Activated CD8-positive, alpha-beta memory T cell treated with anti-CD3 and anti-CD28 coated beads for 36 hours (primary cell): Measurements from ENCODE around the gene WHAMM. TPM values are rescaled to one million over a fixed set of nuclear protein-coding genes. Genes with fewer than 3 reads are reported as not detected.
"Not testable (repeated sequence)": the region's sequence is repeated elsewhere in the genome, so short reads cannot be mapped to it uniquely, and the experiment has no call there.

Experiments used
- CTCF ChIA-PET: fragments of 350-600 bp; sonication (Branson Sonifier 250); formaldehyde crosslinking; loops from one replicate; lab custom pipeline; 2021; ENCODE audit warnings: antibody characterized with exemption; lab: Charles Lee
- POLR2A ChIA-PET: fragments of 350-600 bp; sonication (Branson Sonifier 250); formaldehyde crosslinking; loops from one replicate; lab custom pipeline; 2021; ENCODE audit warnings: antibody characterized with exemption; lab: Charles Lee
- total RNA-seq, 2 experiments: library from RNA; stranded (reverse); gene quantifications; one replicate each; pipeline ENCODE4 v1.2.3, GENCODE V29; 2021

WHAMM gene
- total RNA-seq: 1 to 10 TPM; 5.5 to 6.1 TPM

GRCh38 chr15:82809308-82810060 is at the start of gene WHAMM:
TSS of gene WHAMM (plus strand) at chr15:82809628. CDS start at chr15:82809727, 99 bp downstream.
- CTCF ChIA-PET: interaction anchor here (1.1 to 1.6 kb wide), 2 partner anchors 9 to 269 kb away, joined by 3 to 4 read pairs; partner anchors contain the start of gene RPS17
- POLR2A ChIA-PET: interaction anchor here (0.6 to 2.5 kb wide), 6 partner anchors 23 to 274 kb away, joined by 3 to 12 read pairs (median 3); partner anchors contain the start of gene RPS17

DNA sequence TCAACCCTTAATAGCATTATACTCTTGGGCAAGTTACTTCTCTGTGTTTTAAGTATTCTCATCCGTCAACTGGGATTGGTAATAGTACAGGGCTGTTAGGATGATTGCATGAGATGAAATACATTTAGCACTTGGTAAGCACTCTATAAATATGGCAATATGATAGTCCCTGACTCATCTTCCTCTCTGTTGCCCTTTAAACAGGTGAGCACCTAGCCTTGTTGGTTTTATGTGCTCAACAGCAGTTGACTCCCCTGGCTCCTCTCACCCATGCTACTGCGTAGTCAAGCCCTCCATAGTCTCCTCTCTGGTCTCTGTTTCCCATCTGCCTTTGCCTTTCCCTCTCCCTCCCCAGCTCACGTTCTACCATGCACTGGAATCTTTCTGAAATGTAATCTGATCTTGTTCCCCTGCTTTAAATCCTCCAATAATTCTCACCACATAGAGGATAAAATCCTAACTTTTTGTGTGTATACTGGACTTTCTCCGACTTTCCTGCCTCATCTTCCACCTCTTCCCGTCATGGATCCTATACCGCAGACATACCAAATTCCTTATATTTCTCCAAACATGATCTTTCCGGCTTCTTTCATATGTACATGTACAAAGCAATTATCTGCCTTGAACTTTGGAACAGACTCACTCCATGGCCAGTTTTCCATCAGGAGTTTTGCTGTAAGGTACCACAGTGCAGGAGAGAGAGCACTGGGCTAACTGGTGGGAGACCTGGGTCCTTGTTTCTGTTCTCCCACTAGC is 45.9 kb upstream of the WHAMM start:
- ChIA-PET POLR2A (no interaction called here), CTCF (no interaction called here)

GRCh38 chr15:82764117-82764490 is 45.3 kb upstream of the WHAMM start:
- POLR2A ChIA-PET: no interaction called here
- CTCF ChIA-PET: no interaction called here

GRCh38 chr15:82764740-82765139 is 44.7 kb upstream of the WHAMM start:
- CTCF ChIA-PET: interaction anchor here (1.4 kb wide), 1 partner anchor 13 kb away, joined by 4 read pairs; no protein-coding TSS in a partner anchor
- POLR2A ChIA-PET: no interaction called here

GRCh38 chr15:82766201-82766600 is 43.2 kb upstream of the WHAMM start:
- POLR2A ChIA-PET: not testable (repeated sequence)
- CTCF ChIA-PET: interaction anchor here (0.8 kb wide), 1 partner anchor 190 kb away, joined by 3 read pairs; no protein-coding TSS in a partner anchor

DNA sequence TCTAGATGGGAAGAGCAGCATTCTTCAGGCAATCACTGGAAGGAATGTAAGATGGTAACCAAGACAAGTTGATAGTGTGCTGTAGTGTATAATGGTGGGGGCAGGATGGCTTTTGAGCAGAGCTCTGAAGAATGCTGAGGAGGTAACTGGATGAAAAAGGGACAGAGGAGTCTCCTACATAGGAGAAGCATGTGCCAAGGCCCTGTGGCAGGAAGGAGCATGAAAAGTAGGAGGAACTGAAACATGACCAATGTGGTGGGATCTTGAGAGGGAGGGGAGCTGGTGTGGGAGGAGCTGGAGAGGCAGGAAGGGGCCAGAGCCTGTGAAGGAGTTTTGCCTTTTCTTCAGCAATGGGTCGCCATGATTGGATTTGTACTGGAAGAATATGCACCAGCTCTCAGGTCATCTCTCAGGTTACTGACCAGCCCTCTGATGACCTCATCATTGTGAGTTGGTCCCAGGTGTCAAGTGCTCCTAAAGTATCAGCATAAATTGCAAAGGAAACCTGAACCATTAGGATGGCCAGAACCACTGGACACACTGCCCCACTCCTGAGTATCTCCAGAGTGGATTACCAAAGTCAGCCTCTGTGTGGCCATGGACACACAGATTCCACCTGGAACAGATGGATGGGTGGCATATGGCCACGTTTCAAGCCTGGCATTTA is 42.1 kb upstream of the WHAMM start:
- POLR2A ChIA-PET: interaction anchor here (0.6 kb wide), 2 partner anchors 65 to 158 kb away, joined by 4 read pairs; no protein-coding TSS in a partner anchor
- CTCF ChIA-PET: interaction anchor here (0.8 kb wide), 1 partner anchor 189 kb away, joined by 3 read pairs; no protein-coding TSS in a partner anchor

GRCh38 chr15:82768414-82769054 is 40.9 kb upstream of the WHAMM start:
- CTCF ChIA-PET: interaction anchor here (1.0 kb wide), 1 partner anchor 11 kb away, joined by 3 read pairs; no protein-coding TSS in a partner anchor
- POLR2A ChIA-PET: interaction anchor here (0.6 kb wide), 1 partner anchor 184 kb away, joined by 3 read pairs; no protein-coding TSS in a partner anchor

DNA sequence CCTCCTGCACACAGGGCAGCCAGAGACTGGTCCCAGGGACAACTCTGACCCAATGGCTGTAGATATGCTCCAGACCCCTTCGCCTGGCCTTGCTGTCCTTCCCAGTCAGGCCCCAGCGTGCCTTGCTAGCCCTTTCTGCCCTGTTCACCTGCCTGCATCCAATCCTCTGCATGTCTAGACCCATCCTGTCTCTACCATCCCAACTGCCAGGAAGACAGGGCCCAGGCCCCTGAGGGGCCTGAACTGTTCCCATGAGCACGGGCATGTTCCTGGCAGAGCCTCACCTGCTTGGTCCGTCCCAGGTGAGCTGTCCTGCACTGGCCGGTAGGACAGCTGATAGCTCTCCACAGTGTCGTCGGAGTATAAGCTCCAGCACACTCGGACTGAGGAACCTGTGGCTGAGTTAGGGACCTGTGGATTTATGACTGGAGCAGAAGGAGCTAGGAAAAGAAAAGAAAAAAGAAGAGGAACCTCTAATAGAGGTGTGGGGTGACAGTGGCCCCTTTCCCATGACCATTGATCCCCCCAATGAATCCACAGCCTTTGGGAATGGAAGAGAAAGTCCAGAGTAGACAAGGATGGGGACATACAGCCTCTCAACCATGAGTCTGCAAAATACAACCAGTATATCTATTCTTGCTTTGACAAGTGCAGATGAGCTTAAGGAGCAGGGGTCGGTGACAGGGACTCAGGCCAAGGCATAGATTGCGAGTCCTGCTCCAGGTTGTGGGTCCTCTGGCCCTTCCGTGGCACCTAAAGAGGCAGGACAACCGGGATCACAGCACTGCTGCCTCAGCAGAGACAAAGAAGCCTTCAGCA is 37.4 kb upstream of the WHAMM start:
- ChIA-PET CTCF (no interaction called here), POLR2A (no interaction called here)

DNA sequence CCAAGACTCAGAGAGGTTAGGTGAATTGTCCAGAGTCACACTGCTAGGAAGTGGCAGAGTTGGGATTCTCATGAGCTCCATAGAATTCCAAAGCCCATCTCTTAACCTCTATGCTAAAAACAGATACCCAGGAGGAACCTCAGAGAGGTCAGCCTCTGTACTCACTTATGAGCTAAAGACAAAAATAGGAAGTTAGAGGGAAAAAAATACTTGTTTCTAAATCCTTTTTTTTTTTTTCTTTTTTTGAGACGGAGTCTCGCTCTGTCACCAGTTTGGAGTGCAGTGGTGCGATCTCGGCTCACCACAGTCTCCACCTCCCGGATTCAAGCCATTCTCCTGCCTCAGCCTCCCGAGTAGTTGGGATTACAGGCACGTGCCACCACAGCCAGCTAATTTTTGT is 34.9 kb upstream of the WHAMM start:
- ChIA-PET POLR2A (no interaction called here), CTCF (no interaction called here)

DNA sequence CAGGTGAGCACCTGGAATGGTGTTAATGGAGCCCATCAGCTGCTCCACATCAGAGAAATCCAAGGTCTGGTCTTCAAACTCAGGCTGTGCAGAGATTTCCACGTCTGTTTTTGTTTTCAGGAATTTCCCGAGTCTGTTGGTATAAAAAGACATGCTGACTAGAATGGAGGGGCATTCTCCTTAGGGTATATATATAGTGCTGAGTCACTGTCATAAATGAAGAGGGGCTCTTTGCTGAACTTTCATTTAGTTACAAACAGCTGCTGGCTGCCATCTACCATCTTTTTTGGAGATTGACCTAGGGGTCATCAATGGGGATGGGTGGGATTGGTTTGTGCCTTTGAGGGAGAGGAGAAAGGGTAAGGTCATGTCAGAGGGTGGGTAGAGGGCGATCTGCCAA is 30.7 kb upstream of the WHAMM start:
- ChIA-PET POLR2A (no interaction called here), CTCF (no interaction called here)

- ChIA-PET POLR2A (no interaction called here), CTCF (no interaction called here)
These were observed 28.1 kb upstream of the WHAMM start for GRCh38 chr15:82781349-82781748.

DNA sequence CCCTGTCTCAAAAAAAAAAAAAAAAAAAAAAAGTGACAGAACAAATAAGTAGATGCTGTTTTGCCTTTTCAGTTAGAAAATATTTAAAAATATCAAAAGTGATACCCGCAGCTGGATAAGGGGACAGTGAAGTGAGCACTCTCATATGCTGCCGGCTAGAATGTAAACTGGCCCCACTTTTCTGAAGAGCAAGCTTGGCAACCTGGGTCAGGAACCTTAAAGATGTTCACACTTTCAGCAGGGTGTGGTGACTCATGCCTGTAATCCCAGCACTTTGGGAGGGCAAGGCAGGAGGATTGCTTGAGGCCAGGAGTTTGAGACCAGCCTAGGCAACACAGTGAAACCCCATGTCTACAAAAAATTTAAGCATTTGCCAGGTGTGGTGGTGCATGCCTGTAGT is 20.9 kb upstream of the WHAMM start:
- CTCF ChIA-PET: no interaction called here
- POLR2A ChIA-PET: no interaction called here

DNA sequence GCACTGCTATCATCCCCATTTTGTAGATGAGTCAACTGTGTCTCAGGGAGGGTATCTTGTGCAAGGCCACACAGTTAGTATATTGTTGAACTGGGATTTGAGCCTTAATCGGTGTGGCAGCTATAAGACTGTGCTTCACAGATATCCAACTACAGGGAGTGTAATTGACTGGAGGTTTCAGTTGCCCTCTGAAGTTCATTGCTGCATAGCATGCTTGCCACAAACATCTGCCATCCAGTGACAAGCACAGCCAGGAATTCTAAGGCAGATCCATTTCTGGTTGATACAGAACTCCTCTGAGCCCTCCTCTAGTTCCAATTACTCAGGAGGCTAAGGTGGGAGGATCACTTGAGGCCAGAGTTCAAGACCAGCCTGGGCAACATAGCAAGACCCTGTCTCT is 19.9 kb upstream of the WHAMM start:
- CTCF ChIA-PET: no interaction called here
- POLR2A ChIA-PET: no interaction called here

DNA sequence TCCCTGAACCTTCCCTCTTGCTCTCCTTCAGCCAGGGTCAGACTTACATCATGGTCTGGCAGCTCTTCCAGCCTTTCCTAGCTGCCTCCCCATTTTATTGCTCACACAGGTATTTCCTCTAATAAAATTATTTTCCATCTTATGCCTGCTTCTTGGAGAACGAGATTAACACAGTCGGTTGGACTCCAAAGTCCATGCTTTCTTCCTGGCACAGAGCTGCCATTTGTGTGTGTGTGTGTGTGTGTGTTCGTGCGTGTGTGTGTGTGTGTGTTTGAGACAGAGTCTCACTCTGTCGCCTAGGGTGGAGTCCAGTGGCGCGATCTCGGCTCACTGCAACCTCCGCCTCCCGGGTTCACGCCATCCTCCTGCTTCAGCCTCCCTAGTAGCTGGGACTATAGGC is 19.1 kb upstream of the WHAMM start:
- POLR2A ChIA-PET: no interaction called here
- CTCF ChIA-PET: no interaction called here

DNA sequence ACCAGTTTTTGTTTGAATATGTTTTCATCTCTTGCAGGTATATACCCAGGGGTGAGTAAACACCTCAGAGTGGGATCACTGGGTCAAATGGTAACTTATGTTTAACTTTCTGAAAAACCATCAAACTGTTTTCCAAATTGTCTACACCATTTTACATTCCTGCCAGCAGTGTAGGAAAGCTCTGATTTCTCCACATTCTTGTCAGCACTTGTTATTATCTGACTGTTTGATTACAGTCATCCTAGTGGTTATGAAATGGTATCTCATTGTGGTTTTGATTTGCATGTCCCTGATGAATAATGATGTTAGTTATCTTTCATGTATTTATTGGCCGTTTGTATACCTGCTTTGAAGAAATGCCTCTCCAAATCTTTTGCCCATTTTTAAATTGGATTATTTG is 17.4 kb upstream of the WHAMM start:
- ChIA-PET CTCF (no interaction called here), POLR2A (no interaction called here)

GRCh38 chr15:82793737-82794136 is 15.7 kb upstream of the WHAMM start:
- CTCF ChIA-PET: no interaction called here
- POLR2A ChIA-PET: no interaction called here

DNA sequence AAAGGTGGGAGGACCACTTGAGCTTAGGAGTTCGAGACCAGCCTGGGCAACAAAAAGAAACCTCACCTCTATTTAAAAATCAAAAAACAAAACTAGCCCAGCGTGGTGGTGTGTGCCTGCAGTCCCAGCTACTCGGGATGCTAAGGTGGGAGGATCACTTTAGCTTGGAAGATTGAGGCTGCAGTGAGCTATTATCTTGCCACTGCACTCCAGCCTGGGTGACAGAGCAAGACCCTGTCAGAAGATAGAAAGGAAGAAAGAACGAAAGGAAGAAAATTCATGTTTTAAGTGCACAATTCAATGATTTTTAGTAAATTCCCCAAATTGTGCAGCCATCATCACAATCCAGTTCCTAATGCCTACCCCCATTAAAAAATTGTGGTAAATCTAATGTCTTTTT is 11.3 kb upstream of the WHAMM start:
- ChIA-PET POLR2A (no interaction called here), CTCF (interaction anchor here (0.7 kb wide), 1 partner anchor 1606 kb away, joined by 3 read pairs; no protein-coding TSS in a partner anchor)

DNA sequence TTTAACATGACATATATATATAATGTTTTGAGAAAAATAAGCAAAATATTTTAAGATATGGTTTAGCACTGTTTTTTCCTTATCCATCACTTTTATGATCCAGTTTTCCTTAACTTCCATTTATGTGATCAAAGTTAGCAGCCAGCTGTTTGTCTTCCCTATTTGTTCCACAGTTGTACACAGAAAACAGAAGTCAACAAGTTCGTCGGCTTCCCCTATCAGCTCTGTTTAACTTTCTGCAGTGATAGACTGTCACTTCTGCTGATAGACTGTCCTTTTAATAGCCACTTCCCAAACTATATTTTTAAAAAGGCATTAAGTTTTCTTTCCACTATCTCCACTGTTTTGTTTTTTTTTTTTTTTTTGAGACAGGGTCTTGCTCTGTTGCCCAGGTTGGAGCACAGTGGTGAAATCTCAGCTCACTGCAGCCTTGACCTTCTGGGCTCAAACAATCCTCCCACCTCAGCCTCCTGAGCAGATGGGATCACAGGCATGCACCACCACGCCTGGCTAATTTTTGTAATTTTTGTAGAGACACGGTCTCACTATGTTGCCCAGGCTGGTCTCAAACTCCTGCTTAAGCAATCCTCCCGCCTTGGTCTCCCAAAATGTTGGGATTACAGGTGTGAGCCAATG is 10.8 kb upstream of the WHAMM start:
- POLR2A ChIA-PET: no interaction called here
- CTCF ChIA-PET: interaction anchor here (0.7 kb wide), 1 partner anchor 1607 kb away, joined by 3 read pairs; no protein-coding TSS in a partner anchor
